Neural progenitor cell (in vitro differentiated cells): ENCODE results near the gene FAM193A.

Experiments used
- EZH2 ChIP-seq: fragments of 200-600 bp; sonication (generic); IDR thresholded peaks from 2 replicates; pipeline ENCODE4 v1.6.1; 2017; ENCODE audit warnings: antibody characterized with exemption, mild to moderate bottlenecking, moderate library complexity
- TF ChIP-seq, protein P1 (sequence below): fragments of 200-600 bp; sonication (generic); IDR thresholded peaks from 2 replicates; pipeline ENCODE4 v1.5.1; 2017; ENCODE audit warnings: antibody characterized with exemption, mild to moderate bottlenecking

DNA sequence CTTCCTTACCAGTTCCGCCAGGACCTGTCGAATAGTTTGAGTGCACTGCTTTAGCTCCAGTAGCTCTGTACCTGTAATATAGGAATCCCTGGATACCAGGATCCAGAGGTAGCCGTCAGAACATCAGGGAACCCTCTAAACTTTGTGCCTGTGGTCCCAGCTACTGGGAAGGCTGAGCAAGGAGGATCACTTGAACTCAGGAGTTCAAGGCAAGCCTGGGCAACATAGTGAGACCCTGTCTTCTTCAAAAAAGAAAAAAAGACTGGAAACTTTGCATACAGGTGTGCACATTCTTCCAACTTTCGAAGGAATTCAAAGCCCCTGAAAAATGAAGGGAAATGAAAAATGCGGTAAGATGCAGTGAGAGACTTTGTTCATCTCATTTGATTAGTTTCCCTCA is 32.6 kb upstream of the FAM193A start:
- TF ChIP-seq, protein P1, sequence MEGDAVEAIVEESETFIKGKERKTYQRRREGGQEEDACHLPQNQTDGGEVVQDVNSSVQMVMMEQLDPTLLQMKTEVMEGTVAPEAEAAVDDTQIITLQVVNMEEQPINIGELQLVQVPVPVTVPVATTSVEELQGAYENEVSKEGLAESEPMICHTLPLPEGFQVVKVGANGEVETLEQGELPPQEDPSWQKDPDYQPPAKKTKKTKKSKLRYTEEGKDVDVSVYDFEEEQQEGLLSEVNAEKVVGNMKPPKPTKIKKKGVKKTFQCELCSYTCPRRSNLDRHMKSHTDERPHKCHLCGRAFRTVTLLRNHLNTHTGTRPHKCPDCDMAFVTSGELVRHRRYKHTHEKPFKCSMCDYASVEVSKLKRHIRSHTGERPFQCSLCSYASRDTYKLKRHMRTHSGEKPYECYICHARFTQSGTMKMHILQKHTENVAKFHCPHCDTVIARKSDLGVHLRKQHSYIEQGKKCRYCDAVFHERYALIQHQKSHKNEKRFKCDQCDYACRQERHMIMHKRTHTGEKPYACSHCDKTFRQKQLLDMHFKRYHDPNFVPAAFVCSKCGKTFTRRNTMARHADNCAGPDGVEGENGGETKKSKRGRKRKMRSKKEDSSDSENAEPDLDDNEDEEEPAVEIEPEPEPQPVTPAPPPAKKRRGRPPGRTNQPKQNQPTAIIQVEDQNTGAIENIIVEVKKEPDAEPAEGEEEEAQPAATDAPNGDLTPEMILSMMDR, result no peak
- no peak for TF ChIP-seq EZH2
